ENCODE data around the gene WDR75.

- no peak for TF ChIP-seq CTCF (IDR thresholded peaks at IDR 0.05 in 4 of 5, conservative IDR thresholded peaks at IDR 0.05 in 1 of 5)
- no peak for TF ChIP-seq POLR2A (IDR thresholded peaks at IDR 0.05)
Measured at GRCh38 chr2:189487283-189488007, 46.2 kb downstream of the WDR75 start.
